ENCODE results near the gene ITGAE.

Gene ITGAE

GRCh38 chr17:3795390-3796102, 5.4 kb downstream of the ITGAE start:
- TF ChIP-seq CREB1 (IDR thresholded peaks at IDR 0.05; ENCODE audit: low read depth) (no peak), RAD21 (IDR thresholded peaks at IDR 0.05; ENCODE audit: low read depth) (no peak), TEAD4 (IDR thresholded peaks at IDR 0.05) (no peak), MAX (IDR thresholded peaks at IDR 0.05) (no peak), TCF12 (IDR thresholded peaks at IDR 0.05; ENCODE audit: low read depth) (no peak)

GRCh38 chr17:3794557-3795389, 6.2 kb downstream of the ITGAE start:
- TF ChIP-seq CREB1 (IDR thresholded peaks at IDR 0.05; ENCODE audit: low read depth): no peak
- no peak for TF ChIP-seq TAF1 (IDR thresholded peaks at IDR 0.05; ENCODE audit: low read depth)
- TF ChIP-seq REST (IDR thresholded peaks at IDR 0.05; ENCODE audit: low read depth): no peak
- TF ChIP-seq EGR1 (IDR thresholded peaks at IDR 0.05): no peak
- no peak for TF ChIP-seq ZBTB7A (IDR thresholded peaks at IDR 0.05; ENCODE audit: low read depth)
- TF ChIP-seq TCF12 (IDR thresholded peaks at IDR 0.05; ENCODE audit: low read depth): no peak
- TF ChIP-seq TEAD4 (IDR thresholded peaks at IDR 0.05): no peak
- no peak for TF ChIP-seq USF1 (IDR thresholded peaks at IDR 0.05)
- TF ChIP-seq CEBPB (IDR thresholded peaks at IDR 0.05): no peak
- TF ChIP-seq MAX (IDR thresholded peaks at IDR 0.05): no peak
- no peak for TF ChIP-seq FOXM1 (IDR thresholded peaks at IDR 0.05; ENCODE audit: borderline replicate concordance, low read depth)
- no peak for TF ChIP-seq NFIC (IDR thresholded peaks at IDR 0.05)
- no peak for TF ChIP-seq YY1 (IDR thresholded peaks at IDR 0.05; ENCODE audit: low read depth)
- no peak for TF ChIP-seq EP300 (IDR thresholded peaks at IDR 0.05; ENCODE audit: borderline replicate concordance)
- no peak for TF ChIP-seq RAD21 (IDR thresholded peaks at IDR 0.05; ENCODE audit: low read depth)

- no peak for TF ChIP-seq EP300 (IDR thresholded peaks at IDR 0.05; ENCODE audit: borderline replicate concordance)
- no peak for TF ChIP-seq TAF1 (IDR thresholded peaks at IDR 0.05; ENCODE audit: low read depth)
- TF ChIP-seq CREB1 (IDR thresholded peaks at IDR 0.05; ENCODE audit: low read depth): no peak
- TF ChIP-seq TEAD4 (IDR thresholded peaks at IDR 0.05): no peak
- no peak for TF ChIP-seq MAX (IDR thresholded peaks at IDR 0.05)
- TF ChIP-seq YY1 (IDR thresholded peaks at IDR 0.05; ENCODE audit: low read depth): no peak
- TF ChIP-seq ZBTB7A (IDR thresholded peaks at IDR 0.05; ENCODE audit: low read depth): no peak
Observed at GRCh38 chr17:3792481-3792880, 8.5 kb downstream of the ITGAE start.

- no peak for TF ChIP-seq TEAD4 (IDR thresholded peaks at IDR 0.05)
- TF ChIP-seq TAF1 (IDR thresholded peaks at IDR 0.05; ENCODE audit: low read depth): no peak
- TF ChIP-seq TCF12 (IDR thresholded peaks at IDR 0.05; ENCODE audit: low read depth): no peak
- TF ChIP-seq NFIC (IDR thresholded peaks at IDR 0.05): no peak
- TF ChIP-seq USF1 (IDR thresholded peaks at IDR 0.05): no peak
- TF ChIP-seq FOXM1 (IDR thresholded peaks at IDR 0.05; ENCODE audit: borderline replicate concordance, low read depth): no peak
- TF ChIP-seq CEBPB (IDR thresholded peaks at IDR 0.05): no peak
- TF ChIP-seq ZBTB7A (IDR thresholded peaks at IDR 0.05; ENCODE audit: low read depth): no peak
Observed at GRCh38 chr17:3788200-3788599, 12.8 kb downstream of the ITGAE start.

GRCh38 chr17:3782751-3783150, 18.2 kb downstream of the ITGAE start:
- TF ChIP-seq REST (IDR thresholded peaks at IDR 0.05; ENCODE audit: low read depth) (no peak), FOXM1 (IDR thresholded peaks at IDR 0.05; ENCODE audit: borderline replicate concordance, low read depth) (no peak), USF1 (IDR thresholded peaks at IDR 0.05) (no peak), NFIC (IDR thresholded peaks at IDR 0.05) (no peak), CREB1 (IDR thresholded peaks at IDR 0.05; ENCODE audit: low read depth) (no peak), TCF12 (IDR thresholded peaks at IDR 0.05; ENCODE audit: low read depth) (no peak), ZBTB7A (IDR thresholded peaks at IDR 0.05; ENCODE audit: low read depth) (no peak)

Data from Ishikawa (cell line).